WTC11 (cell line): ENCODE results near the gene SPACA7. TPM values are rescaled to one million over a fixed set of nuclear protein-coding genes. Genes with fewer than 3 reads are reported as not detected.

Source experiments
- ATAC-seq: fragments of 200-7000 bp; cut with Tn5 transposase; 2 replicates; pipeline ENCODE4 v1.10.0; 2021; ENCODE audit warnings: mild to moderate bottlenecking, moderate library complexity
- CTCF ChIA-PET: fragments of 300-600 bp; sonication (Branson Sonifier 250); formaldehyde crosslinking; loops from one replicate; lab custom pipeline; 2021; ENCODE audit warnings: antibody characterized with exemption; lab: Charles Lee
- POLR2A ChIA-PET: fragments of 350-600 bp; sonication (Branson Sonifier 250); formaldehyde crosslinking; loops from one replicate; lab custom pipeline; 2021; ENCODE audit warnings: antibody characterized with exemption; lab: Charles Lee
- DNase-seq: peaks from one replicate; pipeline ENCODE4 v3.0.0; 2021; ENCODE audit warnings: low spot score
- H3K27ac Mint-ChIP-seq: 2 replicates; pipeline ENCODE4 v1.8.0; 2021; ENCODE audit warnings: mixed read lengths
- H3K27me3 Mint-ChIP-seq: 2 replicates; pipeline ENCODE4 v1.8.0; 2021; ENCODE audit warnings: low read depth, mild to moderate bottlenecking, moderate library complexity, mixed read lengths
- H3K36me3 Mint-ChIP-seq: 2 replicates; pipeline ENCODE4 v1.8.0; 2021; ENCODE audit warnings: mixed read lengths
- H3K4me1 Mint-ChIP-seq: 2 replicates; pipeline ENCODE4 v1.8.0; 2022; ENCODE audit warnings: mixed read lengths
- H3K4me3 Mint-ChIP-seq: 2 replicates; pipeline ENCODE4 v1.8.0; 2021; ENCODE audit warnings: mild to moderate bottlenecking, moderate library complexity, mixed read lengths
- H3K9me3 Mint-ChIP-seq: 2 replicates; pipeline ENCODE4 v1.8.0; 2021; ENCODE audit warnings: mixed read lengths
- ATF1 ChIP-seq: sonication (generic); formaldehyde crosslinking; IDR thresholded peaks from 2 replicates; pipeline ENCODE4 v1.8.1; 2023; ENCODE audit warnings: mild to moderate bottlenecking, moderate library complexity, missing genetic modification reagents
- CREB1 ChIP-seq: sonication (generic); formaldehyde crosslinking; IDR thresholded peaks from 2 replicates; pipeline ENCODE4 v1.8.0; 2023; ENCODE audit warnings: mild to moderate bottlenecking, missing genetic modification reagents
- GRHL2 ChIP-seq: fragments of 250-450 bp; sonication (Bioruptor Pico); IDR thresholded peaks from 2 replicates; pipeline ENCODE4 v1.8.0; 2022; ENCODE audit warnings: mild to moderate bottlenecking, moderate library complexity; ENCODE audit not compliant: insufficient replicate concordance, severe bottlenecking
- GTF2I ChIP-seq: fragments of 250-450 bp; sonication (Bioruptor Pico); conservative IDR thresholded peaks from 2 replicates; pipeline ENCODE4 v1.4.0; 2021; ENCODE audit warnings: mild to moderate bottlenecking
- HMGA2 ChIP-seq: fragments of 250-450 bp; sonication (Bioruptor Pico); IDR thresholded peaks from 2 replicates; pipeline ENCODE4 v1.4.0; 2021; ENCODE audit warnings: mild to moderate bottlenecking, moderate library complexity
- NR3C1 ChIP-seq: sonication (generic); formaldehyde crosslinking; conservative IDR thresholded peaks from 2 replicates; pipeline ENCODE4 v1.8.1; 2023; ENCODE audit warnings: low read depth, mild to moderate bottlenecking, missing genetic modification reagents
- TP53 ChIP-seq: sonication (generic); formaldehyde crosslinking; IDR thresholded peaks from 2 replicates; pipeline ENCODE4 v1.8.1; 2023; ENCODE audit warnings: mild to moderate bottlenecking, missing genetic modification reagents
- ZNF121 ChIP-seq: sonication (generic); formaldehyde crosslinking; IDR thresholded peaks from 2 replicates; pipeline ENCODE4 v1.8.0; 2023; ENCODE audit warnings: missing genetic modification reagents
- total RNA-seq: library from RNA; stranded (reverse); gene quantifications from 3 replicates; pipeline ENCODE4 v1.2.3, GENCODE V29; 2021
- TF ChIP-seq, protein P1 (sequence below): fragments of 250-450 bp; sonication (Bioruptor Pico); IDR thresholded peaks from 2 replicates; pipeline ENCODE4 v2.1.2; 2022; ENCODE audit warnings: mild to moderate bottlenecking, moderate library complexity
- TF ChIP-seq, protein P2 (sequence below): sonication (generic); formaldehyde crosslinking; IDR thresholded peaks from 2 replicates; pipeline ENCODE4 v1.8.1; 2023; ENCODE audit warnings: mild to moderate bottlenecking, missing genetic modification reagents
- TF ChIP-seq, protein P3 (sequence below): sonication (generic); formaldehyde crosslinking; IDR thresholded peaks from 2 replicates; pipeline ENCODE4 v1.8.0; 2022; ENCODE audit warnings: mild to moderate bottlenecking, missing genetic modification reagents
- TF ChIP-seq, protein P4 (sequence below): sonication (generic); formaldehyde crosslinking; IDR thresholded peaks from 2 replicates; pipeline ENCODE4 v1.8.1; 2022; ENCODE audit warnings: mild to moderate bottlenecking, moderate library complexity, missing genetic modification reagents
- TF ChIP-seq, protein P5 (sequence below): sonication (generic); formaldehyde crosslinking; IDR thresholded peaks from 2 replicates; pipeline ENCODE4 v1.8.1; 2022; ENCODE audit warnings: missing genetic modification reagents, borderline replicate concordance
- TF ChIP-seq, protein P6 (sequence below): fragments of 250-450 bp; sonication (Bioruptor Pico); IDR thresholded peaks from 2 replicates; pipeline ENCODE4 v1.8.0; 2021; ENCODE audit warnings: mild to moderate bottlenecking
- TF ChIP-seq, protein P7 (sequence below): sonication (generic); formaldehyde crosslinking; IDR thresholded peaks from 2 replicates; pipeline ENCODE4 v1.8.0; 2023; ENCODE audit warnings: missing genetic modification reagents
- TF ChIP-seq, protein P8 (sequence below): sonication (generic); formaldehyde crosslinking; IDR thresholded peaks from 2 replicates; pipeline ENCODE4 v1.8.0; 2022; ENCODE audit warnings: mild to moderate bottlenecking, missing genetic modification reagents
- TF ChIP-seq, protein P9 (sequence below): sonication (generic); formaldehyde crosslinking; IDR thresholded peaks from 2 replicates; pipeline ENCODE4 v1.8.0; 2023; ENCODE audit warnings: mild to moderate bottlenecking, missing genetic modification reagents

Gene SPACA7
- total RNA-seq, 1 experiment from 2014 or later: not detected

DNA sequence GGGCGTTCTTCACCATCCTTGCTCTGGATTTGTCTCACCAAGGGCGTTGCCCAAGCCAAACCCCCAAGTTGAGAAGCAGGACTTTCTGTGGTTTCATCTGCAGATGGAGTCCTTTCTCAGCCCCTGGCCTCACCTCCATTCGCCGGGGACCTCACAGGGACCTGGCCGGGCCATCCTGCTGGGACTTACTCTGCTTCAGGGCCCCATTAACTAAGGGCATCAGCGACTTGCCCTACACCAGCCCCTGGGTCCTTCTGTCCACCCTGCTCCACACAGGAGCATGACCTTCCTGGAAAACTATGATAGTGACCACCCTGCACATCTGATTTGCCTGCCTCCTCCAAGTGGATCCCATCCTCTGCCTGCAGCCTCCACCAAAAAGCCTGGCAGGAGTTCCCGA is 47.2 kb upstream of the SPACA7 start:
- Mint-ChIP-seq H3K4me3 (no peak overlapping the region), H3K27me3 (peaks cover 62% of the 10 kb centered on the region), H3K4me1 (peaks cover 19% of the 10 kb centered on the region), H3K9me3 (no peaks in the 10 kb centered on the region), H3K27ac (no peak overlapping the region), H3K36me3 (no peaks in the 10 kb centered on the region)
- TF ChIP-seq CREB1 (CRISPR knock-in tag): no peak
- TF ChIP-seq ZNF121 (CRISPR knock-in tag): no peak
- ChIA-PET CTCF (no interaction called here), POLR2A (no interaction called here)
- DNase-seq (no peak), ATAC-seq (no peak)

DNA sequence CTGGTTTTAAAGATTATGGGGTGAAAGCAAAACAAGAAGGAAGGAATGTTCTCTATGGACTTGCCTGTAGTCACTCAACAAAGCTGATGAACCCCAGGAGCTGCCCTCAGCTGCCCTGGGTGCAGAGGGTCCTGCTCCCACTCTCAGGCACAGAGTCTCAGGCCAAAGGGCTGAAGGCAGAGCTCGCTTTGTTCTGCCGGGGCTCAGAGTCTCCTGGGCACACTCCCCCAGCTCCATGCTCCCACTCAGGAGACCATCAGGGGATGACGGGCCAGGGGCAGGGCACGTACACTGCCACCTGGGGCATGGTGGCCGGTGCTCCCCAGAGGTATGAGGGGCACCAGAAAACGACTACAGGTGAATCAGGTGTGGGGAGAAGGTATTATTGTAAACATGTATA is 46.8 kb upstream of the SPACA7 start:
- POLR2A ChIA-PET: no interaction called here
- no peak for DNase-seq
- Mint-ChIP-seq H3K27ac (no peak overlapping the region), H3K36me3 (no peaks in the 10 kb centered on the region), H3K27me3 (peaks cover 59% of the 10 kb centered on the region), H3K4me1 (peaks cover 18% of the 10 kb centered on the region), H3K9me3 (no peaks in the 10 kb centered on the region), H3K4me3 (no peak overlapping the region)
- CTCF ChIA-PET: interaction anchor here (1.1 kb wide), 1 partner anchor 889 kb away, joined by 3 read pairs; no protein-coding TSS in a partner anchor
- ATAC-seq: no peak
- TF ChIP-seq, protein P1, sequence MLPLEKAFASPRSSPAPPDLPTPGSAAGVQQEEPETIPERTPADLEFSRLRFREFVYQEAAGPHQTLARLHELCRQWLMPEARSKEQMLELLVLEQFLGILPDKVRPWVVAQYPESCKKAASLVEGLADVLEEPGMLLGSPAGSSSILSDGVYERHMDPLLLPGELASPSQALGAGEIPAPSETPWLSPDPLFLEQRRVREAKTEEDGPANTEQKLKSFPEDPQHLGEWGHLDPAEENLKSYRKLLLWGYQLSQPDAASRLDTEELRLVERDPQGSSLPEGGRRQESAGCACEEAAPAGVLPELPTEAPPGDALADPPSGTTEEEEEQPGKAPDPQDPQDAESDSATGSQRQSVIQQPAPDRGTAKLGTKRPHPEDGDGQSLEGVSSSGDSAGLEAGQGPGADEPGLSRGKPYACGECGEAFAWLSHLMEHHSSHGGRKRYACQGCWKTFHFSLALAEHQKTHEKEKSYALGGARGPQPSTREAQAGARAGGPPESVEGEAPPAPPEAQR (CRISPR knock-in tag): no peak
- TF ChIP-seq, protein P2, sequence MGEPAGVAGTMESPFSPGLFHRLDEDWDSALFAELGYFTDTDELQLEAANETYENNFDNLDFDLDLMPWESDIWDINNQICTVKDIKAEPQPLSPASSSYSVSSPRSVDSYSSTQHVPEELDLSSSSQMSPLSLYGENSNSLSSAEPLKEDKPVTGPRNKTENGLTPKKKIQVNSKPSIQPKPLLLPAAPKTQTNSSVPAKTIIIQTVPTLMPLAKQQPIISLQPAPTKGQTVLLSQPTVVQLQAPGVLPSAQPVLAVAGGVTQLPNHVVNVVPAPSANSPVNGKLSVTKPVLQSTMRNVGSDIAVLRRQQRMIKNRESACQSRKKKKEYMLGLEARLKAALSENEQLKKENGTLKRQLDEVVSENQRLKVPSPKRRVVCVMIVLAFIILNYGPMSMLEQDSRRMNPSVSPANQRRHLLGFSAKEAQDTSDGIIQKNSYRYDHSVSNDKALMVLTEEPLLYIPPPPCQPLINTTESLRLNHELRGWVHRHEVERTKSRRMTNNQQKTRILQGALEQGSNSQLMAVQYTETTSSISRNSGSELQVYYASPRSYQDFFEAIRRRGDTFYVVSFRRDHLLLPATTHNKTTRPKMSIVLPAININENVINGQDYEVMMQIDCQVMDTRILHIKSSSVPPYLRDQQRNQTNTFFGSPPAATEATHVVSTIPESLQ (CRISPR knock-in tag): no peak
- TF ChIP-seq HMGA2 (CRISPR knock-in tag) (no peak), ATF1 (CRISPR knock-in tag) (no peak), GTF2I (CRISPR knock-in tag) (no peak), TP53 (no peak), NR3C1 (CRISPR knock-in tag) (no peak), GRHL2 (CRISPR knock-in tag) (no peak)
- TF ChIP-seq, protein P3, sequence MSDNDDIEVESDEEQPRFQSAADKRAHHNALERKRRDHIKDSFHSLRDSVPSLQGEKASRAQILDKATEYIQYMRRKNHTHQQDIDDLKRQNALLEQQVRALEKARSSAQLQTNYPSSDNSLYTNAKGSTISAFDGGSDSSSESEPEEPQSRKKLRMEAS (CRISPR knock-in tag): no peak
- TF ChIP-seq, protein P4, sequence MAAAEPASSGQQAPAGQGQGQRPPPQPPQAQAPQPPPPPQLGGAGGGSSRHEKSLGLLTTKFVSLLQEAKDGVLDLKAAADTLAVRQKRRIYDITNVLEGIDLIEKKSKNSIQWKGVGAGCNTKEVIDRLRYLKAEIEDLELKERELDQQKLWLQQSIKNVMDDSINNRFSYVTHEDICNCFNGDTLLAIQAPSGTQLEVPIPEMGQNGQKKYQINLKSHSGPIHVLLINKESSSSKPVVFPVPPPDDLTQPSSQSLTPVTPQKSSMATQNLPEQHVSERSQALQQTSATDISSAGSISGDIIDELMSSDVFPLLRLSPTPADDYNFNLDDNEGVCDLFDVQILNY: no peak
- TF ChIP-seq, protein P5, sequence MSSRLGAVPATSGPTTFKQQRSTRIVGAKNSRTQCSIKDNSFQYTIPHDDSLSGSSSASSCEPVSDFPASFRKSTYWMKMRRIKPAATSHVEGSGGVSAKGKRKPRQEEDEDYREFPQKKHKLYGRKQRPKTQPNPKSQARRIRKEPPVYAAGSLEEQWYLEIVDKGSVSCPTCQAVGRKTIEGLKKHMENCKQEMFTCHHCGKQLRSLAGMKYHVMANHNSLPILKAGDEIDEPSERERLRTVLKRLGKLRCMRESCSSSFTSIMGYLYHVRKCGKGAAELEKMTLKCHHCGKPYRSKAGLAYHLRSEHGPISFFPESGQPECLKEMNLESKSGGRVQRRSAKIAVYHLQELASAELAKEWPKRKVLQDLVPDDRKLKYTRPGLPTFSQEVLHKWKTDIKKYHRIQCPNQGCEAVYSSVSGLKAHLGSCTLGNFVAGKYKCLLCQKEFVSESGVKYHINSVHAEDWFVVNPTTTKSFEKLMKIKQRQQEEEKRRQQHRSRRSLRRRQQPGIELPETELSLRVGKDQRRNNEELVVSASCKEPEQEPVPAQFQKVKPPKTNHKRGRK: no peak
- TF ChIP-seq, protein P6, sequence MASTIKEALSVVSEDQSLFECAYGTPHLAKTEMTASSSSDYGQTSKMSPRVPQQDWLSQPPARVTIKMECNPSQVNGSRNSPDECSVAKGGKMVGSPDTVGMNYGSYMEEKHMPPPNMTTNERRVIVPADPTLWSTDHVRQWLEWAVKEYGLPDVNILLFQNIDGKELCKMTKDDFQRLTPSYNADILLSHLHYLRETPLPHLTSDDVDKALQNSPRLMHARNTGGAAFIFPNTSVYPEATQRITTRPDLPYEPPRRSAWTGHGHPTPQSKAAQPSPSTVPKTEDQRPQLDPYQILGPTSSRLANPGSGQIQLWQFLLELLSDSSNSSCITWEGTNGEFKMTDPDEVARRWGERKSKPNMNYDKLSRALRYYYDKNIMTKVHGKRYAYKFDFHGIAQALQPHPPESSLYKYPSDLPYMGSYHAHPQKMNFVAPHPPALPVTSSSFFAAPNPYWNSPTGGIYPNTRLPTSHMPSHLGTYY (CRISPR knock-in tag): no peak
- TF ChIP-seq, protein P7, sequence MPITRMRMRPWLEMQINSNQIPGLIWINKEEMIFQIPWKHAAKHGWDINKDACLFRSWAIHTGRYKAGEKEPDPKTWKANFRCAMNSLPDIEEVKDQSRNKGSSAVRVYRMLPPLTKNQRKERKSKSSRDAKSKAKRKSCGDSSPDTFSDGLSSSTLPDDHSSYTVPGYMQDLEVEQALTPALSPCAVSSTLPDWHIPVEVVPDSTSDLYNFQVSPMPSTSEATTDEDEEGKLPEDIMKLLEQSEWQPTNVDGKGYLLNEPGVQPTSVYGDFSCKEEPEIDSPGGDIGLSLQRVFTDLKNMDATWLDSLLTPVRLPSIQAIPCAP (CRISPR knock-in tag): no peak
- TF ChIP-seq, protein P8, sequence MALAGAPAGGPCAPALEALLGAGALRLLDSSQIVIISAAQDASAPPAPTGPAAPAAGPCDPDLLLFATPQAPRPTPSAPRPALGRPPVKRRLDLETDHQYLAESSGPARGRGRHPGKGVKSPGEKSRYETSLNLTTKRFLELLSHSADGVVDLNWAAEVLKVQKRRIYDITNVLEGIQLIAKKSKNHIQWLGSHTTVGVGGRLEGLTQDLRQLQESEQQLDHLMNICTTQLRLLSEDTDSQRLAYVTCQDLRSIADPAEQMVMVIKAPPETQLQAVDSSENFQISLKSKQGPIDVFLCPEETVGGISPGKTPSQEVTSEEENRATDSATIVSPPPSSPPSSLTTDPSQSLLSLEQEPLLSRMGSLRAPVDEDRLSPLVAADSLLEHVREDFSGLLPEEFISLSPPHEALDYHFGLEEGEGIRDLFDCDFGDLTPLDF: no peak
- TF ChIP-seq, protein P9, sequence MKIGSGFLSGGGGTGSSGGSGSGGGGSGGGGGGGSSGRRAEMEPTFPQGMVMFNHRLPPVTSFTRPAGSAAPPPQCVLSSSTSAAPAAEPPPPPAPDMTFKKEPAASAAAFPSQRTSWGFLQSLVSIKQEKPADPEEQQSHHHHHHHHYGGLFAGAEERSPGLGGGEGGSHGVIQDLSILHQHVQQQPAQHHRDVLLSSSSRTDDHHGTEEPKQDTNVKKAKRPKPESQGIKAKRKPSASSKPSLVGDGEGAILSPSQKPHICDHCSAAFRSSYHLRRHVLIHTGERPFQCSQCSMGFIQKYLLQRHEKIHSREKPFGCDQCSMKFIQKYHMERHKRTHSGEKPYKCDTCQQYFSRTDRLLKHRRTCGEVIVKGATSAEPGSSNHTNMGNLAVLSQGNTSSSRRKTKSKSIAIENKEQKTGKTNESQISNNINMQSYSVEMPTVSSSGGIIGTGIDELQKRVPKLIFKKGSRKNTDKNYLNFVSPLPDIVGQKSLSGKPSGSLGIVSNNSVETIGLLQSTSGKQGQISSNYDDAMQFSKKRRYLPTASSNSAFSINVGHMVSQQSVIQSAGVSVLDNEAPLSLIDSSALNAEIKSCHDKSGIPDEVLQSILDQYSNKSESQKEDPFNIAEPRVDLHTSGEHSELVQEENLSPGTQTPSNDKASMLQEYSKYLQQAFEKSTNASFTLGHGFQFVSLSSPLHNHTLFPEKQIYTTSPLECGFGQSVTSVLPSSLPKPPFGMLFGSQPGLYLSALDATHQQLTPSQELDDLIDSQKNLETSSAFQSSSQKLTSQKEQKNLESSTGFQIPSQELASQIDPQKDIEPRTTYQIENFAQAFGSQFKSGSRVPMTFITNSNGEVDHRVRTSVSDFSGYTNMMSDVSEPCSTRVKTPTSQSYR (CRISPR knock-in tag): no peak
